Neural progenitor cell (in vitro differentiated cells): ENCODE data around the gene SAMD11. TPM values are rescaled to one million over a fixed set of nuclear protein-coding genes. Genes with fewer than 3 reads are reported as not detected.

Experiments
- DNase-seq: peaks from one replicate; pipeline ENCODE4 v3.0.0-alpha.2; 2016; ENCODE audit warnings: low spot score
- H2AFZ ChIP-seq: fragments of 200-600 bp; sonication (generic); replicated peaks from 2 replicates; pipeline ENCODE4 v1.6.1; 2016; ENCODE audit warnings: antibody characterized with exemption
- H3F3A ChIP-seq: fragments of 200-600 bp; sonication (generic); 2 replicates; pipeline ENCODE4 v1.6.1; 2016; ENCODE audit warnings: antibody characterized with exemption, low read depth
- H3K27ac ChIP-seq: fragments of 200-600 bp; sonication (generic); 2 replicates; pipeline ENCODE4 v1.5.1; 2016; ENCODE audit warnings: mild to moderate bottlenecking
- H3K27me3 ChIP-seq: fragments of 200-600 bp; sonication (generic); 2 replicates; pipeline ENCODE4 v1.6.1; 2016; ENCODE audit warnings: mild to moderate bottlenecking, moderate library complexity
- H3K36me3 ChIP-seq: fragments of 200-600 bp; sonication (generic); 2 replicates; pipeline ENCODE4 v1.5.1; 2016
- H3K4me1 ChIP-seq: fragments of 200-600 bp; sonication (generic); 2 replicates; pipeline ENCODE4 v1.6.1; 2016; ENCODE audit warnings: mixed run types
- H3K4me2 ChIP-seq: fragments of 200-600 bp; sonication (generic); 2 replicates; pipeline ENCODE4 v1.6.1; 2016
- H3K4me3 ChIP-seq: fragments of 200-600 bp; sonication (generic); 2 replicates; pipeline ENCODE4 v1.5.1; 2016
- H3K79me2 ChIP-seq: fragments of 200-600 bp; sonication (generic); 2 replicates; pipeline ENCODE4 v1.6.1; 2016; ENCODE audit warnings: low read depth
- H3K9ac ChIP-seq: fragments of 200-600 bp; sonication (generic); 2 replicates; pipeline ENCODE4 v1.6.1; 2016
- H3K9me3 ChIP-seq: fragments of 200-600 bp; sonication (generic); 2 replicates; pipeline ENCODE4 v1.5.1; 2016; ENCODE audit warnings: low read depth
- H4K20me1 ChIP-seq: fragments of 200-600 bp; sonication (generic); 2 replicates; pipeline ENCODE4 v1.6.1; 2016; ENCODE audit warnings: low read depth
- H3K27ac Mint-ChIP-seq: 3 replicates; pipeline ENCODE4 v1.8.0; 2021; ENCODE audit warnings: mixed read lengths
- H3K27me3 Mint-ChIP-seq: 2 replicates; pipeline ENCODE4 v1.8.0; 2022; ENCODE audit warnings: low read depth, mild to moderate bottlenecking, inconsistent platforms, moderate library complexity, mixed read lengths; ENCODE audit not compliant: insufficient read depth
- H3K36me3 Mint-ChIP-seq: 3 replicates; pipeline ENCODE4 v1.8.0; 2021; ENCODE audit warnings: mixed read lengths
- H3K4me1 Mint-ChIP-seq: 3 replicates; pipeline ENCODE4 v1.8.0; 2021; ENCODE audit warnings: mixed read lengths
- H3K4me3 Mint-ChIP-seq: 3 replicates; pipeline ENCODE4 v1.8.0; 2021; ENCODE audit warnings: mild to moderate bottlenecking, moderate library complexity, mixed read lengths
- H3K9me3 Mint-ChIP-seq: 3 replicates; pipeline ENCODE4 v1.8.0; 2020; ENCODE audit warnings: mixed read lengths
- CTCF ChIP-seq: fragments of 200-600 bp; sonication (generic); IDR thresholded peaks from 2 replicates; pipeline ENCODE4 v1.5.1; 2017; ENCODE audit warnings: antibody characterized with exemption, mild to moderate bottlenecking
- EZH2 ChIP-seq: fragments of 200-600 bp; sonication (generic); IDR thresholded peaks from 2 replicates; pipeline ENCODE4 v1.6.1; 2017; ENCODE audit warnings: antibody characterized with exemption, mild to moderate bottlenecking, moderate library complexity
- EZH2phosphoT487 ChIP-seq: fragments of 200-600 bp; sonication (generic); IDR thresholded peaks from 2 replicates; pipeline ENCODE4 v1.6.1; 2017; ENCODE audit warnings: antibody characterized with exemption
- total RNA-seq: library from RNA; depleted of rRNA; stranded (reverse); fragments of >200 nt; gene quantifications from 2 replicates; pipeline ENCODE4 v1.2.3, GENCODE V29; 2015; ENCODE audit warnings: low replicate concordance

The SAMD11 gene
- total RNA-seq, 1 donor from 2014 or later = not detected

- peaks cover 14% of the 10 kb centered on the region for H3K79me2 ChIP-seq
- no peaks in the 10 kb centered on the region for H3K9me3 ChIP-seq
- no peaks in the 10 kb centered on the region for H3K36me3 ChIP-seq
- peaks cover 5% of the 10 kb centered on the region for H3K36me3 Mint-ChIP-seq
- DNase-seq = no peak
- H3K9ac ChIP-seq = no peak overlapping the region
- no peak overlapping the region for H2AFZ ChIP-seq
- H3K27me3 ChIP-seq = peaks cover 59% of the 10 kb centered on the region
- peaks cover 28% of the 10 kb centered on the region for H3K27me3 Mint-ChIP-seq
- H3K4me1 Mint-ChIP-seq = peaks cover 5% of the 10 kb centered on the region
- no peak overlapping the region for H3K4me2 ChIP-seq
- peaks cover 4% of the 10 kb centered on the region for H3F3A ChIP-seq
- TF ChIP-seq EZH2phosphoT487 = no peak
- peaks cover 45% of the 10 kb centered on the region for H4K20me1 ChIP-seq
- H3K4me3 ChIP-seq = no peak overlapping the region
- H3K27ac ChIP-seq = no peak overlapping the region
- H3K4me1 ChIP-seq = peaks cover 10% of the 10 kb centered on the region
- no peaks in the 10 kb centered on the region for H3K9me3 Mint-ChIP-seq
- peak overlapping the region; percentile 80 for H3K4me3 Mint-ChIP-seq
- no peak overlapping the region for H3K27ac Mint-ChIP-seq
Measured at GRCh38 chr1:962381-963300, 38.9 kb downstream of the SAMD11 start.

GRCh38 chr1:963301-963651 lies 39.6 kb downstream of the SAMD11 start:
- TF ChIP-seq EZH2phosphoT487 = no peak
- no peak for TF ChIP-seq EZH2
- TF ChIP-seq CTCF = no peak
- peaks cover 7% of the 10 kb centered on the region for H3K4me1 ChIP-seq
- H3K79me2 ChIP-seq = peaks cover 8% of the 10 kb centered on the region
- H3K9me3 ChIP-seq = no peaks in the 10 kb centered on the region
- DNase-seq = no peak
- peaks cover 3% of the 10 kb centered on the region for H3K4me1 Mint-ChIP-seq
- H3K27me3 Mint-ChIP-seq = peaks cover 28% of the 10 kb centered on the region
- no peak overlapping the region for H3K4me3 Mint-ChIP-seq
- peaks cover 66% of the 10 kb centered on the region for H3K27me3 ChIP-seq
- no peak overlapping the region for H2AFZ ChIP-seq
- H3K36me3 ChIP-seq = no peaks in the 10 kb centered on the region
- no peak overlapping the region for H3K4me3 ChIP-seq
- H3K27ac Mint-ChIP-seq = no peak overlapping the region
- no peak overlapping the region for H3K9ac ChIP-seq
- no peaks in the 10 kb centered on the region for H3K9me3 Mint-ChIP-seq
- no peak overlapping the region for H3K4me2 ChIP-seq
- H3K27ac ChIP-seq = no peak overlapping the region
- H3F3A ChIP-seq = peaks cover 4% of the 10 kb centered on the region
- peaks cover 48% of the 10 kb centered on the region for H4K20me1 ChIP-seq
- peaks cover 4% of the 10 kb centered on the region for H3K36me3 Mint-ChIP-seq

DNA sequence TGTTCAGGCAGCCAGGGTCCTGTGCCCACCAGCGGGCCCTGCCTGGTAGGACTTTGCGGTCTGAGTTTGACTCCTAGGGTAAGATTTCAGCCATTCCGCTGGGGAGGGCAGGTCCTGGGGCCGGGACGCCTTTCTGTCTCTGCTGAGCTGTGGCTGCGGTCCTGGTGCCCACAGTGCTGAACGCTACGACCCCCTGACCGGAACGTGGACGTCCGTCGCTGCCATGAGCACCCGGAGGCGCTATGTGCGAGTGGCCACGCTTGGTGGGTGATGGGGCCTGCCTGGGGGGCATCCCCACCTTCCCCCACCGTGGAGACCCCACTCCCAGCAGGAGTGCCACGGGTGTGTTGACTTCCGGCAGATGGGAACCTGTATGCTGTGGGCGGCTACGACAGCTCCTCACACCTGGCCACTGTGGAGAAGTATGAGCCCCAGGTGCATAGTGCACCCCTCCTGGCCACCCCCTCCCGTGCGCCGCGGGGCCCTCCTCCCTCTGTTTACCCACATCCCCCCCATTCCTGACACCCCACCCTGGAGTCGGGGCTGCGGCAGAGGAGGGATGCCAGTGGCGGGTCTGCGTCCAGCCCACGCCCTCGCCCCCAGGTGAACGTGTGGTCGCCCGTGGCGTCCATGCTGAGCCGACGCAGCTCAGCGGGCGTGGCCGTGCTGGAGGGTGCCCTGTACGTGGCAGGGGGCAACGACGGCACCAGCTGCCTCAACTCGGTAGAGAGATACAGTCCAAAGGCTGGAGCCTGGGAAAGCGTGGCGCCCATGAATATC lies 40.2 kb downstream of the SAMD11 start:
- H4K20me1 ChIP-seq = peaks cover 45% of the 10 kb centered on the region
- no peak for TF ChIP-seq EZH2
- TF ChIP-seq CTCF = no peak
- TF ChIP-seq EZH2phosphoT487 = no peak
- no peak overlapping the region for H3K4me2 ChIP-seq
- H3K27me3 Mint-ChIP-seq = peaks cover 35% of the 10 kb centered on the region
- H3K4me3 Mint-ChIP-seq = no peak overlapping the region
- H3K9me3 Mint-ChIP-seq = no peaks in the 10 kb centered on the region
- H3K4me3 ChIP-seq = no peak overlapping the region
- H3K27ac ChIP-seq = no peak overlapping the region
- DNase-seq = no peak
- H3K9ac ChIP-seq = no peak overlapping the region
- H3K4me1 ChIP-seq = peaks cover 5% of the 10 kb centered on the region
- H3F3A ChIP-seq = peaks cover 5% of the 10 kb centered on the region
- H3K36me3 Mint-ChIP-seq = peaks cover 4% of the 10 kb centered on the region
- no peak overlapping the region for H2AFZ ChIP-seq
- H3K4me1 Mint-ChIP-seq = no peaks in the 10 kb centered on the region
- no peaks in the 10 kb centered on the region for H3K36me3 ChIP-seq
- H3K27me3 ChIP-seq = peaks cover 72% of the 10 kb centered on the region
- H3K9me3 ChIP-seq = no peaks in the 10 kb centered on the region
- H3K79me2 ChIP-seq = peaks cover 1% of the 10 kb centered on the region
- H3K27ac Mint-ChIP-seq = no peak overlapping the region
